H1 (cell line): ENCODE results near the gene DHTKD1.

Experiments
- ASH2L ChIP-seq: fragments of 200-600, 300-600 bp; sonication (generic); IDR thresholded peaks from one replicate; pipeline ENCODE4 v1.7.1; 2017; ENCODE audit warnings: low read length
- CEBPB ChIP-seq: IDR thresholded peaks from 2 replicates; pipeline ENCODE4 v1.6.1; 2012; ENCODE audit warnings: low read depth, low read length
- EP300 ChIP-seq, 2 experiments: IDR thresholded peaks; 1 replicate in 1 of 2; 2 replicates in 1 of 2; pipeline ENCODE4 v1.6.1; 2011 to 2012; ENCODE audit warnings: low read depth in 2 of 2, low read length in 2 of 2, mild to moderate bottlenecking in 2 of 2, borderline replicate concordance in 1 of 2, inconsistent platforms in 1 of 2, moderate library complexity in 1 of 2
- EZH2 ChIP-seq: fragments of 200-600 bp; sonication (generic); IDR thresholded peaks from 2 replicates; pipeline ENCODE4 v1.7.1; 2012; ENCODE audit warnings: low read depth, mild to moderate bottlenecking, moderate library complexity, low read length, inconsistent platforms; ENCODE audit not compliant: severe bottlenecking
- JUN ChIP-seq: IDR thresholded peaks from 2 replicates; pipeline ENCODE4 v1.6.1; 2011; ENCODE audit warnings: low read depth, mild to moderate bottlenecking, improper control_type of control experiment, low read length
- JUND ChIP-seq: IDR thresholded peaks from 2 replicates; pipeline ENCODE4 v1.6.1; 2011; ENCODE audit warnings: mild to moderate bottlenecking, improper control_type of control experiment, low read length
- MAFK ChIP-seq: IDR thresholded peaks from 2 replicates; pipeline ENCODE4 v1.6.1; 2012; ENCODE audit warnings: low read depth, mild to moderate bottlenecking, improper control_type of control experiment, low read length
- NRF1 ChIP-seq: IDR thresholded peaks from 2 replicates; pipeline ENCODE4 v1.6.1; 2011; ENCODE audit warnings: mild to moderate bottlenecking, low read depth, low read length, improper control_type of control experiment
- POLR2A ChIP-seq, 2 experiments: IDR thresholded peaks; 1 replicate in 1 of 2; 2 replicates in 1 of 2; pipeline ENCODE4 v1.6.1; 2011; ENCODE audit warnings: low read depth in 2 of 2, low read length in 2 of 2, mild to moderate bottlenecking in 2 of 2; ENCODE audit errors: control extremely low read depth in 1 of 2
- SP1 ChIP-seq: IDR thresholded peaks from 2 replicates; pipeline ENCODE4 v1.6.1; 2011; ENCODE audit warnings: low read depth, low read length
- SRF ChIP-seq: IDR thresholded peaks from 2 replicates; pipeline ENCODE4 v1.6.1; 2011; ENCODE audit warnings: mild to moderate bottlenecking, low read depth, low read length, moderate library complexity
- TF ChIP-seq, protein P1 (sequence below), 3 experiments: IDR thresholded peaks; 1 replicate in 2 of 3; 2 replicates in 1 of 3; pipeline versions ENCODE4 v1.5.1 to v1.6.1; 2011; ENCODE audit warnings: low read length in 3 of 3, mild to moderate bottlenecking in 3 of 3, inconsistent platforms in 2 of 3, low read depth in 1 of 3, moderate library complexity in 1 of 3; ENCODE audit not compliant: insufficient read depth in 1 of 3; ENCODE audit errors: control extremely low read depth in 1 of 3
- TF ChIP-seq, protein P2 (sequence below): IDR thresholded peaks from 2 replicates; pipeline ENCODE4 v1.6.1; 2011; ENCODE audit warnings: low read length, improper control_type of control experiment
- TF ChIP-seq, protein P3 (sequence below): fragments of 300-600 bp; sonication (generic); IDR thresholded peaks from 2 replicates; pipeline ENCODE4 v1.7.1; 2012; ENCODE audit warnings: low read length, moderate library complexity, mild to moderate bottlenecking, inconsistent platforms; ENCODE audit not compliant: insufficient replicate concordance

DNA sequence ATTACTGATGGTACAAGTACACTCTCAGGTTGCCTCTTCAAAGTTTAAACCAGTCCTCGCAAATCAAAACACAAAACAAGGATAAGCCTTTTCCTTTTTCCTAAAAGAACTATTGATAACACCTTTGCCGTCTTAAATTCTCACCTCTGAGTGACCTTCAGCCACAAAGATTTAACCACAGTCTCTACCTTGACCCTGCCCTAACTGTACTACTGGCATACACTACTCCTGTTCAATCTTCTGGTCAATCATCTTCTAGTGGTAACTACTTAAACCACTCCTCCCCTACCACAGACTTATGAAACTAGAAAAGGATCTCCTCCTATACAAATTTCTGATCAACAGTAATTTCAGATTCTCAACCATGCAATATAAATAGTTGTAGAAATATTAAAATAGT lies 41.2 kb upstream of the DHTKD1 start:
- TF ChIP-seq CEBPB = no peak
- TF ChIP-seq ASH2L = no peak
- no peak for TF ChIP-seq NRF1
- TF ChIP-seq JUND = no peak
- no peak for TF ChIP-seq MAFK
- TF ChIP-seq, protein P1, sequence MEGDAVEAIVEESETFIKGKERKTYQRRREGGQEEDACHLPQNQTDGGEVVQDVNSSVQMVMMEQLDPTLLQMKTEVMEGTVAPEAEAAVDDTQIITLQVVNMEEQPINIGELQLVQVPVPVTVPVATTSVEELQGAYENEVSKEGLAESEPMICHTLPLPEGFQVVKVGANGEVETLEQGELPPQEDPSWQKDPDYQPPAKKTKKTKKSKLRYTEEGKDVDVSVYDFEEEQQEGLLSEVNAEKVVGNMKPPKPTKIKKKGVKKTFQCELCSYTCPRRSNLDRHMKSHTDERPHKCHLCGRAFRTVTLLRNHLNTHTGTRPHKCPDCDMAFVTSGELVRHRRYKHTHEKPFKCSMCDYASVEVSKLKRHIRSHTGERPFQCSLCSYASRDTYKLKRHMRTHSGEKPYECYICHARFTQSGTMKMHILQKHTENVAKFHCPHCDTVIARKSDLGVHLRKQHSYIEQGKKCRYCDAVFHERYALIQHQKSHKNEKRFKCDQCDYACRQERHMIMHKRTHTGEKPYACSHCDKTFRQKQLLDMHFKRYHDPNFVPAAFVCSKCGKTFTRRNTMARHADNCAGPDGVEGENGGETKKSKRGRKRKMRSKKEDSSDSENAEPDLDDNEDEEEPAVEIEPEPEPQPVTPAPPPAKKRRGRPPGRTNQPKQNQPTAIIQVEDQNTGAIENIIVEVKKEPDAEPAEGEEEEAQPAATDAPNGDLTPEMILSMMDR (IDR thresholded peaks at IDR 0.05; ENCODE audit: control extremely low read depth in 1 of 3, insufficient read depth in 1 of 3, low read depth in 1 of 3, low read length in 3 of 3) = no peak
- no peak for TF ChIP-seq SP1
- TF ChIP-seq, protein P2, sequence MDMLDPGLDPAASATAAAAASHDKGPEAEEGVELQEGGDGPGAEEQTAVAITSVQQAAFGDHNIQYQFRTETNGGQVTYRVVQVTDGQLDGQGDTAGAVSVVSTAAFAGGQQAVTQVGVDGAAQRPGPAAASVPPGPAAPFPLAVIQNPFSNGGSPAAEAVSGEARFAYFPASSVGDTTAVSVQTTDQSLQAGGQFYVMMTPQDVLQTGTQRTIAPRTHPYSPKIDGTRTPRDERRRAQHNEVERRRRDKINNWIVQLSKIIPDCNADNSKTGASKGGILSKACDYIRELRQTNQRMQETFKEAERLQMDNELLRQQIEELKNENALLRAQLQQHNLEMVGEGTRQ = no peak
- no peak for TF ChIP-seq SRF
- TF ChIP-seq EZH2 = no peak
- TF ChIP-seq POLR2A (IDR thresholded peaks at IDR 0.05; ENCODE audit: control extremely low read depth in 1 of 2, low read depth in 2 of 2, low read length in 2 of 2) = no peak
- TF ChIP-seq, protein P3, sequence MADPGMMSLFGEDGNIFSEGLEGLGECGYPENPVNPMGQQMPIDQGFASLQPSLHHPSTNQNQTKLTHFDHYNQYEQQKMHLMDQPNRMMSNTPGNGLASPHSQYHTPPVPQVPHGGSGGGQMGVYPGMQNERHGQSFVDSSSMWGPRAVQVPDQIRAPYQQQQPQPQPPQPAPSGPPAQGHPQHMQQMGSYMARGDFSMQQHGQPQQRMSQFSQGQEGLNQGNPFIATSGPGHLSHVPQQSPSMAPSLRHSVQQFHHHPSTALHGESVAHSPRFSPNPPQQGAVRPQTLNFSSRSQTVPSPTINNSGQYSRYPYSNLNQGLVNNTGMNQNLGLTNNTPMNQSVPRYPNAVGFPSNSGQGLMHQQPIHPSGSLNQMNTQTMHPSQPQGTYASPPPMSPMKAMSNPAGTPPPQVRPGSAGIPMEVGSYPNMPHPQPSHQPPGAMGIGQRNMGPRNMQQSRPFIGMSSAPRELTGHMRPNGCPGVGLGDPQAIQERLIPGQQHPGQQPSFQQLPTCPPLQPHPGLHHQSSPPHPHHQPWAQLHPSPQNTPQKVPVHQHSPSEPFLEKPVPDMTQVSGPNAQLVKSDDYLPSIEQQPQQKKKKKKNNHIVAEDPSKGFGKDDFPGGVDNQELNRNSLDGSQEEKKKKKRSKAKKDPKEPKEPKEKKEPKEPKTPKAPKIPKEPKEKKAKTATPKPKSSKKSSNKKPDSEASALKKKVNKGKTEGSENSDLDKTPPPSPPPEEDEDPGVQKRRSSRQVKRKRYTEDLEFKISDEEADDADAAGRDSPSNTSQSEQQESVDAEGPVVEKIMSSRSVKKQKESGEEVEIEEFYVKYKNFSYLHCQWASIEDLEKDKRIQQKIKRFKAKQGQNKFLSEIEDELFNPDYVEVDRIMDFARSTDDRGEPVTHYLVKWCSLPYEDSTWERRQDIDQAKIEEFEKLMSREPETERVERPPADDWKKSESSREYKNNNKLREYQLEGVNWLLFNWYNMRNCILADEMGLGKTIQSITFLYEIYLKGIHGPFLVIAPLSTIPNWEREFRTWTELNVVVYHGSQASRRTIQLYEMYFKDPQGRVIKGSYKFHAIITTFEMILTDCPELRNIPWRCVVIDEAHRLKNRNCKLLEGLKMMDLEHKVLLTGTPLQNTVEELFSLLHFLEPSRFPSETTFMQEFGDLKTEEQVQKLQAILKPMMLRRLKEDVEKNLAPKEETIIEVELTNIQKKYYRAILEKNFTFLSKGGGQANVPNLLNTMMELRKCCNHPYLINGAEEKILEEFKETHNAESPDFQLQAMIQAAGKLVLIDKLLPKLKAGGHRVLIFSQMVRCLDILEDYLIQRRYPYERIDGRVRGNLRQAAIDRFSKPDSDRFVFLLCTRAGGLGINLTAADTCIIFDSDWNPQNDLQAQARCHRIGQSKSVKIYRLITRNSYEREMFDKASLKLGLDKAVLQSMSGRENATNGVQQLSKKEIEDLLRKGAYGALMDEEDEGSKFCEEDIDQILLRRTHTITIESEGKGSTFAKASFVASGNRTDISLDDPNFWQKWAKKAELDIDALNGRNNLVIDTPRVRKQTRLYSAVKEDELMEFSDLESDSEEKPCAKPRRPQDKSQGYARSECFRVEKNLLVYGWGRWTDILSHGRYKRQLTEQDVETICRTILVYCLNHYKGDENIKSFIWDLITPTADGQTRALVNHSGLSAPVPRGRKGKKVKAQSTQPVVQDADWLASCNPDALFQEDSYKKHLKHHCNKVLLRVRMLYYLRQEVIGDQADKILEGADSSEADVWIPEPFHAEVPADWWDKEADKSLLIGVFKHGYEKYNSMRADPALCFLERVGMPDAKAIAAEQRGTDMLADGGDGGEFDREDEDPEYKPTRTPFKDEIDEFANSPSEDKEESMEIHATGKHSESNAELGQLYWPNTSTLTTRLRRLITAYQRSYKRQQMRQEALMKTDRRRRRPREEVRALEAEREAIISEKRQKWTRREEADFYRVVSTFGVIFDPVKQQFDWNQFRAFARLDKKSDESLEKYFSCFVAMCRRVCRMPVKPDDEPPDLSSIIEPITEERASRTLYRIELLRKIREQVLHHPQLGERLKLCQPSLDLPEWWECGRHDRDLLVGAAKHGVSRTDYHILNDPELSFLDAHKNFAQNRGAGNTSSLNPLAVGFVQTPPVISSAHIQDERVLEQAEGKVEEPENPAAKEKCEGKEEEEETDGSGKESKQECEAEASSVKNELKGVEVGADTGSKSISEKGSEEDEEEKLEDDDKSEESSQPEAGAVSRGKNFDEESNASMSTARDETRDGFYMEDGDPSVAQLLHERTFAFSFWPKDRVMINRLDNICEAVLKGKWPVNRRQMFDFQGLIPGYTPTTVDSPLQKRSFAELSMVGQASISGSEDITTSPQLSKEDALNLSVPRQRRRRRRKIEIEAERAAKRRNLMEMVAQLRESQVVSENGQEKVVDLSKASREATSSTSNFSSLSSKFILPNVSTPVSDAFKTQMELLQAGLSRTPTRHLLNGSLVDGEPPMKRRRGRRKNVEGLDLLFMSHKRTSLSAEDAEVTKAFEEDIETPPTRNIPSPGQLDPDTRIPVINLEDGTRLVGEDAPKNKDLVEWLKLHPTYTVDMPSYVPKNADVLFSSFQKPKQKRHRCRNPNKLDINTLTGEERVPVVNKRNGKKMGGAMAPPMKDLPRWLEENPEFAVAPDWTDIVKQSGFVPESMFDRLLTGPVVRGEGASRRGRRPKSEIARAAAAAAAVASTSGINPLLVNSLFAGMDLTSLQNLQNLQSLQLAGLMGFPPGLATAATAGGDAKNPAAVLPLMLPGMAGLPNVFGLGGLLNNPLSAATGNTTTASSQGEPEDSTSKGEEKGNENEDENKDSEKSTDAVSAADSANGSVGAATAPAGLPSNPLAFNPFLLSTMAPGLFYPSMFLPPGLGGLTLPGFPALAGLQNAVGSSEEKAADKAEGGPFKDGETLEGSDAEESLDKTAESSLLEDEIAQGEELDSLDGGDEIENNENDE = no peak
- TF ChIP-seq JUN = no peak
- no peak for TF ChIP-seq EP300 (IDR thresholded peaks at IDR 0.05; ENCODE audit: borderline replicate concordance in 1 of 2, low read depth in 2 of 2, low read length in 2 of 2)
